ENCODE data around the gene TBC1D12. TPM values are rescaled to one million over a fixed set of nuclear protein-coding genes. Genes with fewer than 3 reads are reported as not detected.

The TBC1D12 gene
- total RNA-seq, 4 donors from 2014 or later, result 10.5 to 17.7 (median 12.8) TPM

DNA sequence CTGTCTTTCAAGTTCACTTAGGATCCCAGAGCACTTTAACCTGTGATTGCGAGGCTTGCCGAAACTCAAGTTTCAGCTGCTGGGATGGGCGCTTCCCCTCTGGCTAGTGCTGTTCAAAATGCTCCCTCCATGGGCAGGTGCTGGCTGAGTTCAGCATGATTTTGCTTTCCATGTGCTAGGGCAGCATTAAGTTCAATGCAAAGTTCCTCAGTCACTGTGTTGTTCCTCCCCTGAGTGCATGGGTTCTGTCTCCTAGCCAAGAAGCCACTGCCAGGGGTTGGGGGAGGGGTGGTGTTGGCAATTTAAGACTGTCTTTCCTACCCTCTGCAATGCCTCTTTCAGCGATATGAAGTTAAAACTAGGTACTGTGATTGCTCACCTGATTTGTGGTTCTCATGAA, 86.8 kb downstream of the TBC1D12 start:
- no peak overlapping the region for H3K27ac ChIP-seq
- H3K27me3 ChIP-seq, result no peaks in the 10 kb centered on the region
- TF ChIP-seq EP300 (IDR thresholded peaks at IDR 0.05) (no peak), POLR2A (IDR thresholded peaks at IDR 0.05) (no peak), POLR2AphosphoS5 (IDR thresholded peaks at IDR 0.05) (no peak)
- TF ChIP-seq, protein P1, sequence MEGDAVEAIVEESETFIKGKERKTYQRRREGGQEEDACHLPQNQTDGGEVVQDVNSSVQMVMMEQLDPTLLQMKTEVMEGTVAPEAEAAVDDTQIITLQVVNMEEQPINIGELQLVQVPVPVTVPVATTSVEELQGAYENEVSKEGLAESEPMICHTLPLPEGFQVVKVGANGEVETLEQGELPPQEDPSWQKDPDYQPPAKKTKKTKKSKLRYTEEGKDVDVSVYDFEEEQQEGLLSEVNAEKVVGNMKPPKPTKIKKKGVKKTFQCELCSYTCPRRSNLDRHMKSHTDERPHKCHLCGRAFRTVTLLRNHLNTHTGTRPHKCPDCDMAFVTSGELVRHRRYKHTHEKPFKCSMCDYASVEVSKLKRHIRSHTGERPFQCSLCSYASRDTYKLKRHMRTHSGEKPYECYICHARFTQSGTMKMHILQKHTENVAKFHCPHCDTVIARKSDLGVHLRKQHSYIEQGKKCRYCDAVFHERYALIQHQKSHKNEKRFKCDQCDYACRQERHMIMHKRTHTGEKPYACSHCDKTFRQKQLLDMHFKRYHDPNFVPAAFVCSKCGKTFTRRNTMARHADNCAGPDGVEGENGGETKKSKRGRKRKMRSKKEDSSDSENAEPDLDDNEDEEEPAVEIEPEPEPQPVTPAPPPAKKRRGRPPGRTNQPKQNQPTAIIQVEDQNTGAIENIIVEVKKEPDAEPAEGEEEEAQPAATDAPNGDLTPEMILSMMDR (IDR thresholded peaks at IDR 0.05), result no peak
- DNase-seq (ENCODE audit: low spot score in 2 of 2), result no peak
- WGBS, result 98% methylated on average over 4 of the region's 4 CpGs
- no peak overlapping the region for H3K4me3 ChIP-seq
- no peaks in the 10 kb centered on the region for H3K9me3 ChIP-seq
- H3K4me1 ChIP-seq, result no peaks in the 10 kb centered on the region
- no peaks in the 10 kb centered on the region for H3K36me3 ChIP-seq

DNA sequence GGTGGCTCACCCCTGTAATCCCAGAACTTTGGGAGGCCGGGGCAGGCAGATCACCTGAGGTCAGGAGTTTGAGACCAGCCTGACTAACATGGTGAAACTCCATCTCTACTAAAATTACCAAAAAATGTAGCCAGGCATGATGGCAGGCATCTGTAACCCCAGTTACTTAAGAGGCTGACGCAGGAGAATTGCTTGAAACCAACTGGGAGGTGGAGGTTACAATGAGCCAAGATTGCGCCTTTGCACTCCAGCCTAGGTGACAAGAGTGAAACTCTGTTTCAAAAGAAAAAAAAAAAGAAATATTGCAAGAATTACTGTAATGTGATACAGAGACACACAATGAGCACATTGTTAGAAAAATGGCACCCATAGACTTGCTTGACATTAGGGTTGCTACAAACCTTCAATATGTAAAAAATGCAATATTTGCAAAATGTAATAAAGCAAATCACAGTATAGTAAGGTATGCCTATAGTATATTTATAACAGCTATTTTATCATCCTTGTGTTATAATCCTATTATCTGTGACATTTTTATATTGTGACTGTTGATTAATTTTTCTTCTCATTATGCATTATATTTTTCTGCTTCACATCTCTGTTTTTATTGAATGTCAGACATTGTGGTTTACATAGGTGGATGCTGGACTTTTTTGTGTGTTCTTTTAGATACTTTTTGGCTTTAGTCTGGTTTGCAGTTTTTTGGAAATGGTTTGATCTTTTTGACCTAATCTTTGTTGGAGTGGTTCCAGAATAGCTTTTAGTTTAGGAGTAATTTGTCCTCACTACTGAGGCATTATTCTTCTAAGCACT, 87.8 kb downstream of the TBC1D12 start:
- WGBS, result 91% methylated on average over 3 of the region's 3 CpGs
- no peak for TF ChIP-seq POLR2A (IDR thresholded peaks at IDR 0.05)
- no peak for TF ChIP-seq EP300 (IDR thresholded peaks at IDR 0.05)
- TF ChIP-seq POLR2AphosphoS5 (IDR thresholded peaks at IDR 0.05), result no peak
- TF ChIP-seq, protein P1 (IDR thresholded peaks at IDR 0.05), result no peak
- Histone ChIP-seq H3K36me3 (no peaks in the 10 kb centered on the region), H3K4me1 (no peaks in the 10 kb centered on the region), H3K9me3 (no peaks in the 10 kb centered on the region), H3K27ac (no peak overlapping the region), H3K4me3 (no peak overlapping the region), H3K27me3 (no peaks in the 10 kb centered on the region)
- no peak for DNase-seq (ENCODE audit: low spot score in 2 of 2)

DNA sequence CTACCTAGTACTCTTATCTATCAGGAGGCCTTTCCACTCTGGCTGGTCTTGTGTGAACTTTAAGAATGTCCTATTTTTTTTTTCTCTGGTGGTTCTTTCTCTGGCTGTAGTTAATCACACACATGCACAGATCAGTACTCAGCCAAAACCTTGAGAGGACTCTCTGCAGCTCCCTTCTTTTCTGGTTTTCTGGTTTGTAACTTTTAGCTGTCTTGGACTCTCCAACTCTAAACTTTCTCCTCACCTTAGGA, 88.4 kb downstream of the TBC1D12 start:
- Histone ChIP-seq H3K36me3 (no peaks in the 10 kb centered on the region), H3K27ac (no peak overlapping the region), H3K4me3 (no peak overlapping the region), H3K27me3 (no peaks in the 10 kb centered on the region), H3K9me3 (no peaks in the 10 kb centered on the region), H3K4me1 (no peaks in the 10 kb centered on the region)
- no peak for DNase-seq (ENCODE audit: low spot score in 2 of 2)
- no peak for TF ChIP-seq EP300 (IDR thresholded peaks at IDR 0.05)
- no peak for TF ChIP-seq POLR2A (IDR thresholded peaks at IDR 0.05)
- TF ChIP-seq POLR2AphosphoS5 (IDR thresholded peaks at IDR 0.05), result no peak
- TF ChIP-seq, protein P1 (IDR thresholded peaks at IDR 0.05), result no peak

DNA sequence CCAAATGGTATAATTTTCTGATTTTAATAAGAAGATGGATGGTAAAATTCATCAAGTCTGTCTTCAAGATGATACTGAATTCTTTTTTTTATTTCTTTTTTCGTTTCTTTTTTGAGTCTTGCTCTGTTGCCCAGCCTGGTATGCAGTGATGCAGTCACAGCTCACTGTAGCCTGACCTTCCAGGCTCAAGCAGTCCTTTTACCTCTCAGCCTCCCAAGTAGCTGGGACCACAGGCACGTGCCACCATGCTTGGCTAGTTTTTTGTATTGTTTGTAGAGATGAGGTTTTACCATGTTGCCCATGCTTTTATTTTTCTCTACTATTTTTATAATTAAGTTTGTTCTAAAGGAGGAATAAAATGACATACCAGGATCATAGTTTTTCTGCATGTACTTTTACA, 91.1 kb downstream of the TBC1D12 start:
- no peaks in the 10 kb centered on the region for H3K9me3 ChIP-seq
- no peak overlapping the region for H3K4me3 ChIP-seq
- H3K4me1 ChIP-seq, result no peaks in the 10 kb centered on the region
- H3K27me3 ChIP-seq, result no peaks in the 10 kb centered on the region
- 77% methylated on average over 2 of the region's 2 CpGs for WGBS
- TF ChIP-seq, protein P1 (IDR thresholded peaks at IDR 0.05), result no peak
- TF ChIP-seq POLR2A (IDR thresholded peaks at IDR 0.05) (no peak), POLR2AphosphoS5 (IDR thresholded peaks at IDR 0.05) (no peak), EP300 (IDR thresholded peaks at IDR 0.05) (no peak)
- no peak for DNase-seq (ENCODE audit: low spot score in 2 of 2)
- H3K27ac ChIP-seq, result no peak overlapping the region
- no peaks in the 10 kb centered on the region for H3K36me3 ChIP-seq

DNA sequence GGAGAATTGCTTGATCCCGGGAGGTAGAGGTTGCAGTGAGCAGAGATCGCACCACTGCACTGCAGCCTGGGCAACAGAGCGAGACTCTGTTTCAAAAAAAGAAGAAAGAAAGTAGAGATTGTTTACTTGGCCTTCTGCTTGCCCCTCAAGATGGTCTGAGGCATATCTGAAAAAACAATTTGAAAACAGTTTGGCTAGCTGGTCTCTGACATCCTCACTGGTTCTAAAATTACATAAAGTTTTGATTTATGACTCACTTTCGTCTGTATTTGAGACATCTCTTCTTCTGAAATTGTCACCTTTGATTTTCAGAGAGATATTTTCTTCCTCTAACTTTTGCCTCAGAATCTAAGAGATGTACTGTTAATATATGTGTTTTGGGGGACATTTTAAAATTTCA, 93.7 kb downstream of the TBC1D12 start:
- Histone ChIP-seq H3K27ac (no peak overlapping the region), H3K27me3 (no peaks in the 10 kb centered on the region), H3K4me1 (no peaks in the 10 kb centered on the region), H3K36me3 (peaks cover 5% of the 10 kb centered on the region), H3K4me3 (no peak overlapping the region), H3K9me3 (no peaks in the 10 kb centered on the region)
- TF ChIP-seq POLR2A (IDR thresholded peaks at IDR 0.05), result no peak
- TF ChIP-seq POLR2AphosphoS5 (IDR thresholded peaks at IDR 0.05), result no peak
- TF ChIP-seq, protein P1 (IDR thresholded peaks at IDR 0.05), result no peak
- TF ChIP-seq EP300 (IDR thresholded peaks at IDR 0.05), result no peak
- WGBS, result 79% methylated on average over 4 of the region's 4 CpGs
- DNase-seq (ENCODE audit: low spot score in 2 of 2), result no peak

All from suprapubic skin (tissue), 4 donors.